LHCN-M2 (cell line): Measurements from ENCODE around the gene ACVR1B. TPM values are rescaled to one million over a fixed set of nuclear protein-coding genes. Genes with fewer than 3 reads are reported as not detected.

Experiments used
- DNase-seq: peaks from one replicate; pipeline ENCODE4 v3.0.0-alpha.2; 2012; ENCODE audit warnings: low read depth
- total RNA-seq: library from RNA; depleted of rRNA; stranded (reverse); fragments of >200 nt; gene quantifications from 2 replicates; pipeline ENCODE4 v1.2.3, GENCODE V29; 2014

ACVR1B gene
- total RNA-seq, 1 experiment from 2014 or later, result 11.0 TPM

DNA sequence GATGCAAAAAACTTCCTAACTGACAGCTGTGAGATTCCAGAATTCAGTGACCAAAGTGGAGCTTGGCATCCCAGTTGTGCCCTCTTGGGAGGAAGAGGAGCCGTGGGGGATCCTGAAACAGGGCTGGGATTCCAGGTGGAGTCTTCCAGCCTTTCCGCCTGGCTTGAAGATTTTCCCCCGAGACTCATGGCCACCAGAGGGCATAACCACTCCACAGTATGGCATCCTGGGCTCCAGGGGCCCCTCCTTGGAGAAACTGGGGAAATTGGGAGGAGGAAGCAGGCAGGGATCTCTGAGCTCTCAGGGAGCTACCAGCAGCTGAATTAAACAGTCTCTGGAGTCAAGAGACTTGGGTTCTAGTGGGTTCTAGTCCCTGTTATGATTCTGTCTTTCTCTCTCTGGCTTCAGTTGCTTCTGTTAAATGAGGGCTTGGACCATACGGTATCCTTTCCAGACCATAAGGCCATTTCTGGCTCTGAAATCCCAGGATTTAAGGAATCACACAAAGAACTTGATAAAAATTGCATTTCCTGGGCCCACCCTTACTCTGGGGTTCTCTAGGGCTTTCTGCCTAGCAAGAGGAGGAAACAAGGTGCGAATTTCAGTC is 52.6 kb downstream of the ACVR1B start:
- DNase-seq, result peak; percentile 49

DNA sequence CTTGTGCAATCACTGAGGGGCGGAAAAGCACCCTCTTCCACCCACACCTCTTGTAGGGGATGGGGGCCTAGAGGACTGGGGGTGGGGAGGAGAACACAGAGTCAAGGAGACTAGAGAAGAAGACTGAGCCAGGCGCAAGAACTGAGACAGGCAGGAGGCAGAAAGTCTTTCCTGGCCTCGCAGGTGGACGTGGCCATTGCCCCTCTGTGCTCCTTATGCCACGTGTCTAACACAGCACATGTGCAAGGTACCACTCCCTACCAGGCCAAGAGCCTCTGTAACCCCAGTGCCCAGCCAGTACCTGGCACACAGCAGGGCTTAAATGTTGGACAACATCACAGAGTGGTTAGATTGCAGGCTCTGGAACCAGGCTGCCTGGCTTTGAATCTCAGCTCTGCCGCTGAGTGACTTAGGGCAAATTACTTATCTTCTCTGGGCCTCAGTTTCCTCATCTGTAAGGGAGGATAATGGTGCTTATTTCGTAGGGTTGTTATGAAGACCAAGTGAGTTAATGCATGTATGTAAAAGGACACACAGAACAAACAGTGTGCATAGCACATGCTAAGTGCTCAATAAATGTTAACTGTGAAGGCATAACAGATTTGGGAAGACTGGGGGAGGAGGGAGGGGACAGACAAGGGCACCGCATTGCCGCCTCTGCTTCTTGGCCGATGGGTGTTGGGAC is 53.9 kb downstream of the ACVR1B start:
- DNase-seq, result no peak

DNA sequence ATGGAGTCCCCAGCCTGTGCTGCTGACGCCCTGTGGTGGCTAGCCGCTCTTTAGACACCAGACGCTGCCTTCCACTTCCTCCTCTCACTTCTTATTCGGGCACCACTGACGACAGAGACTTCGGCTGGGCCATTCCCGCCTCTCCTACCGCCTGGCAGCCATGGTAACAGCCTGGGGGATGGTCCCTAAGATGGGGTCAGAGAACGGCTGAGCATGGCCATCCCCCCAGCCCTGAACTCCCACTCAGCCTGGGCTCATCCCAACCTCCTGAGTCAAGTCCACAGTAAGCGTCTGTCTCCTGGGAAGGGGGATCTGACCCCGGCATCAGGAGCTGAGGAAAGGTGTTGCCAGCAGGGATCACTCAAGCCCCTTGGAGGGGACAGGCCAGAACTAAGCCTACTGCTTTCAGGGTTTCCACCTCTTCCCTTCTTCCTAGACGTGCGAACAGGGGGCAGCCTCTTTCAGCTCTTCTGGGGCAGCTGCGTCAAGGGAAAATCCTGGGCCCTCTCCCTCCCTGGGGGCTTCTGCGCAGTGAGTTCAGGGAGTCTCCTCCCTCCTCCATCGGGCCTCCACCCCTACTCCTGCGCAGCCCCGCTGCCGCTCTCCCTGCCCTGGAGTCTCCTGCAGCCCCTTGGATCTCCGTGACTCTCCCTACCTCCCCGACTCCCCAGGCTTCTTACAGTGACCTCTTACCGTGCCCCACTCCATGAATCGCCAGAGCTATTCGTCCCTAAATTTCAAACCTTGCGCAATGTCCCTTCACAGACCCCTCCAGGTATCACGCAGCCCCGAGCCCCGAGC is 54.6 kb downstream of the ACVR1B start:
- no peak for DNase-seq

DNA sequence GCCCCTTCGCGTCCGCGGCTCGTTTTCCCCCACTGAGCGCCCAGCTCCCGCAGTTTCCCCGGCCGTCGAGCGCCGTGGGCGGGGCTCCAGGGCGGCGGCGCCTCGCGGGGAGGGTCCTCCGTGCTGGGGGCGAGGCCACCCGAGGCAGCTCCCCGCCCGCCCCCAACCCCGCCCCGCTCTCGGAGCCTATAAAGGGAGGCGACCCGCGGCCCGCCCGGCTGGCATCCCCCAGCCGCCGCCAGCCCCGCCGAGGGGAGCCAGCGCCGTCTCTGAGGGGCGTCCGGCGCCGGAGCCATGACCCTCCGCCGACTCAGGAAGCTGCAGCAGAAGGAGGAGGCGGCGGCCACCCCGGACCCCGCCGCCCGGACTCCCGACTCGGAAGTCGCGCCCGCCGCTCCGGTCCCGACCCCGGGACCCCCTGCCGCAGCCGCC is 55.2 kb downstream of the ACVR1B start, which contains the start of gene TAMALIN:
TAMALIN (plus strand) TSS at position 221 of the 432 bp plus-strand sequence; CDS start at position 295, 74 bp downstream.
- peak; percentile 19 for DNase-seq

DNA sequence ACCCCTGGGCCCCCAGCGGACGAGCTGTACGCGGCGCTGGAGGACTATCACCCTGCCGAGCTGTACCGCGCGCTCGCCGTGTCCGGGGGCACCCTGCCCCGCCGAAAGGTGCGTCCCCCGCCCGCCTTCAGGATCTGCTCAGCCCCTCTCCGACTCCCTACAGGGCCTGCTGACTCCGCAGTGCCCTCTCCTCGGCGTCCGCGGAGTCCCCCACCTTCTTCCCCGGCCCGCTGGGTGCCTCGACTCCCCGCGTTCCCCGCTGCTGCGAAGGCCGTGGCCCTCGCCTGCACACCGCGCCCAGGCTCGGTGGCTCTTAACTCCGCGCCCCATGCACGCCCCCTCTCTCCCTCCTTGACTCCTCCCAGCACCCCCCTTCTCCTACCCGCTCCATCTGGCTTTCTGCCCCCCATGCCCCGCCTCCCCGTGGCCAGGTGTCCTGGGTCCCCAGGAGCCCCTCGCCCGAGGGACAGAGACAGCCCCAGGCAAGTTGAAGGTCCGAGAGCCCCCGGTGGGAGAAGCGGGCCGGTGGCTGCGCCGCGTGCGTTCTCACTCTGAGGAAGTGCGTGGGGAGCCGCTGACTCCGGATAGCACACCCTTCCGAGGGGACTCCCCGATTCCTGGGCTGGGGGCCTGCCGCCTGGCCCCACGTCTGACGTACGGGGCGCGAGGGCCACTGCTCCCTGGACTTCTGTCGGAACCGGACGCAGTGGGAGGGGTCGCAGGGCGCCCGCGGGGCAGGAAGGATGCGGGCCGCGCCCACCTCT is 55.8 kb downstream of the ACVR1B start:
- DNase-seq, result no peak

DNA sequence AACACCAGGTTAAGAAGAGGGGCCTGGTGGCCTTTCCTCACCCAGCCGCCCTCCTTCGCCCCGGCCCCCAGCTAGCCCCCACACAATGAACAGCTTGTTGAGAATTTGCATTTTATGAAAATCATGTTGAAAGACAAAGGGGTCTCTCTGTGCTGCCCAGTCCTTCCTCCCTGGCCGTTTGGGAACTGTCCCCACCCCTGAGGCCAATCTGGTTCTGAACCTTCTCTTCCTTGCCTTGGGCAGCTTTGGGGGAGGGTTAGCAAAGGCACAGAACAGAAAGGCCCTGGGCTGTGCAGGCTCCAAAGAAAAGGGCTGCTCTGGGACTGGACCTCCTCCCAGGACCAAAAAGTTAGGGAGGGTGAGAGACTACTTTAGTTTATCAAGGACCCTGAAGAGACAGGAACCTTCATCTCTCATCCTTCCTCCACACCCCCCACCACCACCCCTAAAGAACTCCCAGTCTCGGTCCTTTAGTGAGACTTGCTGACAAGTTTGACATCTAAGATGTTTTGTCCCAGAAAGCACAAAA is 56.5 kb downstream of the ACVR1B start:
- DNase-seq, result no peak

DNA sequence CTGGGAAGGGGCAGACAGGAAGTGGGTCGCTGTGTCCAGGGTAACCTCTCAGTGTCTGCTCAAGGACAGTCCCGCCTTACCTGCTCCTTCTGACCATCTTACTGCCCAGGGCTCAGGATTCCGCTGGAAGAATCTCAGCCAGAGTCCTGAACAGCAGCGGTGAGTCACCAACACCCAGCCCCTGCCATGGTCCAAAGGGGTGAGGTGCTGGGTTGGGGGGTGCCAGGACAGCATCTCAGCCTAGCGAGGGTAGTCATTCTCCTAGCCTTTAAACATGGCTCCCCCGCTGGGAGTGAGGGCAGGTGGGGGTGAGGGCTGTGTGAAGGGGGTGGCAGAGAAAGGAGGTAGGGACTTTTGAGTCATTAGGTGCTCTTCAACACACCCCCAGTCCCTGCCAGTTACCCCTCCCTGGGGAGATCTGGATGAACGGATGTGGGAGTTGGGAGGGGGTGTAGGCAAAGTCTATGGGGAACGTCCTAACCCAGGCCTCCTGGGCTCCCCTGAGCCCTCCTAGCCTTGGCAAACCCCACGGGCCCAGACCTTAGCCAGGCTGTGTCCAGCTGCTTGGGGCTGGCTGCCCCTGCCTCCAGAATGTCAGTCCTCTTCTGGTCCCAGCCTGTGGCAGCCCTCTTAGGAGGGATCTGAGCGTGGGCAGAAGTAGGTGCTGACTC is 57.7 kb downstream of the ACVR1B start:
- DNase-seq, result no peak

DNA sequence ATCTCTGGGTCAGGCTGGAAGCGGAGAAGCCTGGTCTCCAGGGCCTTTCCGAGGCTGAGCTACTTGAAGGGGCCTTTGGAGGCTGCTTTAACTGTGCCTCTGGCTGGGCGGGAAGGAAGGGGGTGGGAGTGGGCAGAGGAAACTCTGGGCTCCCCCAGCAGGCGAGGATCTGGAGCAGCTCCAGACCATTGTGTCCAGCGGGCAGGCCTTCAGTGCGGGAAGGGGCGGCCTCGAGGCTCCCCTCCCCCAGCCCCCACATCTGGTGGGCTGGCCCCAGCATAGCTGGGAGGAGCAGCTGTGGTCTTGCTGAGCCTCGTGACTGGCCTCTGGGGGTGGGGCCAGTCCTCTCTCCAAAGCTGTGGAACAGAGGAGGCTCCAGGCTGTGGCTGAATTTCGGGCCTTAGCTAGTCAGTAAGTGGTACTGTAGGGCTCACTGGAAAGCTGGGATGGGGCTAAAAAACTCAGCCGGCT is 58.7 kb downstream of the ACVR1B start:
- DNase-seq, result peak; percentile 73

DNA sequence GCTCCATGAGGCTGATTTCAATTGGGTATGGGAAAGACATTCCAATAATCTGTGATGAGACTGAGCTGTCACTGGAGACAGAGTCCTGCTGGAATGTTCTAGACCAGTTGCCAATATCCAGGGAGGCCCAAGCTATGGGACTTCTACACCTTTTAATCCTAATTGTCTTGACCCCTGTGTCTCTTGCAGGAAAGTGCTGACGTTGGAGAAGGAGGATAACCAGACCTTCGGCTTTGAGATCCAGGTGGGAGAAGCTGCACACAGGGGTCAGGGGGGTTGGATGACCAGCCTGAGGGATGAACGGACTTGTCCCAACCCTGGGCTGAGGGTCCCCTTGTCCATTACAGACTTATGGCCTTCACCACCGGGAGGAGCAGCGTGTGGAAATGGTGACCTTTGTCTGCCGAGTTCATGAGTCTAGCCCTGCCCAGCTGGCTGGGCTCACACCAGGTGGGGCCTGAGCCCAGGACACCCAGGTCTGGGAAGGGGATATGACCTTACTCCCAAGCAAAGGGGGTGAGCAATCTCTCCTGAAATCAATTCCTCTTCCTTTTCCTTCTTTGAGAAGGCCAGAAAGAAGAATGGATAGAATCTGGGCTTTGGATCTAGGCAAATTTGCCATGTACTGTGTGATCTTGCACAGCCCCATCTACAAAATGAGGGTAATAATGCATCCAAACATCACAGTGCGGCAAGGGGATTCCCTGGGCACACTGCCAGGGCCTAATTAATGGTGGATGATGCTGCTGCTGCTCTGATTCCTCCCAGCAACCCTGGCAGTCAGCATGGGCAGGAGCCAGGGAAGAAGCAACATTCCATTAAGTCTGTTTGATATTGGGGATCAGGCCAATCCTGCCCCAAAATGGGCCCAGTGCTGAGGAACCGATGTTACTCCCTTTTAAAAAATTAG is 59.4 kb downstream of the ACVR1B start:
- DNase-seq, result no peak

DNA sequence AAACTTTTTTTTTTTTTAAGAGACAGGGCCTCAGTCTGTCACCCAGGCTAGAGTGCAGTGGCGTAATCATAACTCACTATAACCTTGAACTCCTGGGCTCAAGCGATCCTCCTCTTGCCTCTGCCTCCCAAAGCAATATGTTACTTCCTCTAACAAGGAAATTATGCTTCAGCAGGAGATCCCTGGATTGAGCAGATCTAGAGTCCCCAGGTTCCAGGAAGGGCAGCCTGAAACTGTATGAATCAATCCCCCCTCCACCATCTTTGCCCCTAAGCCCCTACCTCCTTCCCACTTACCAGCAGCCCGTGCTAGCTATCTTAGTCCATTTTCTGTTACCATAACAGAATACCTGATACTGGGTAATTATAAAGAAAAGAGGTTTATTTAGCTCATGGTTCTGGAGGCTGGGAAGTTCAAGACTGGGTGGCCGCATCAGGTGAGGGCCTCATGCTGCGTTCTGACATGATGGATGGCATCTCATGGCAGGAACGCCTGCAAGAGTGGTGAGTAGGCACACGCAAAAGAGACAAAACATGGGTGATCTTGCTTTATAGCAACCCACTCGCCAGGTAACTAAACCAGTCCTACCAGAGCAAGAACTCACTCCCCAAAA is 60.2 kb downstream of the ACVR1B start:
- DNase-seq, result no peak

DNA sequence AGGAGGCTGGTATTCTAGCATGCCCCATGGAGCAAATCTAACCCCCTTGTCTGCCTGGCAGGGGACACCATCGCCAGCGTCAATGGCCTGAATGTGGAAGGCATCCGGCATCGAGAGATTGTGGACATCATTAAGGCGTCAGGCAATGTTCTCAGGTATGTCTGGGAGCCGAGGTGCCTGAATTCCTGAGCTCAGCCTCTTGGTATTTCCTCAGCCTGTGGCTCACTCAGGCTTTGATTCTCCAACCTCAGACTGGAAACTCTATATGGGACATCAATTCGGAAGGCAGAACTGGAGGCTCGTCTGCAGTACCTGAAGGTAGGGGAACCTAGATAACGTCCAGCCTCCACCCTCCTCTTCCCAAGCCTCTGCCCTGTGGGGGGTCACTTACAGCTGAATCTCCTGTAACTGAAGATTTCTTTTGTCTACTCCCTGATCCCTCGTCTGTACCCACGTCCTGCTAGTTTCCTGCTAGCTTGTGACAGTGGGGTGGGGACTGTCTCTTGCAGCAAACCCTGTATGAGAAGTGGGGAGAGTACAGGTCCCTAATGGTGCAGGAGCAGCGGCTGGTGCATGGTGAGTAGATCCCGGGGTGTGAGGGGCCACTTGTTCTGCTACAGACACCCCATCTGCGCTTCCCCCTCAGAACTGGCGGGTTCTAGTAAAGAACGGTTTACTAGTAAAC is 62.3 kb downstream of the ACVR1B start:
- DNase-seq, result no peak

DNA sequence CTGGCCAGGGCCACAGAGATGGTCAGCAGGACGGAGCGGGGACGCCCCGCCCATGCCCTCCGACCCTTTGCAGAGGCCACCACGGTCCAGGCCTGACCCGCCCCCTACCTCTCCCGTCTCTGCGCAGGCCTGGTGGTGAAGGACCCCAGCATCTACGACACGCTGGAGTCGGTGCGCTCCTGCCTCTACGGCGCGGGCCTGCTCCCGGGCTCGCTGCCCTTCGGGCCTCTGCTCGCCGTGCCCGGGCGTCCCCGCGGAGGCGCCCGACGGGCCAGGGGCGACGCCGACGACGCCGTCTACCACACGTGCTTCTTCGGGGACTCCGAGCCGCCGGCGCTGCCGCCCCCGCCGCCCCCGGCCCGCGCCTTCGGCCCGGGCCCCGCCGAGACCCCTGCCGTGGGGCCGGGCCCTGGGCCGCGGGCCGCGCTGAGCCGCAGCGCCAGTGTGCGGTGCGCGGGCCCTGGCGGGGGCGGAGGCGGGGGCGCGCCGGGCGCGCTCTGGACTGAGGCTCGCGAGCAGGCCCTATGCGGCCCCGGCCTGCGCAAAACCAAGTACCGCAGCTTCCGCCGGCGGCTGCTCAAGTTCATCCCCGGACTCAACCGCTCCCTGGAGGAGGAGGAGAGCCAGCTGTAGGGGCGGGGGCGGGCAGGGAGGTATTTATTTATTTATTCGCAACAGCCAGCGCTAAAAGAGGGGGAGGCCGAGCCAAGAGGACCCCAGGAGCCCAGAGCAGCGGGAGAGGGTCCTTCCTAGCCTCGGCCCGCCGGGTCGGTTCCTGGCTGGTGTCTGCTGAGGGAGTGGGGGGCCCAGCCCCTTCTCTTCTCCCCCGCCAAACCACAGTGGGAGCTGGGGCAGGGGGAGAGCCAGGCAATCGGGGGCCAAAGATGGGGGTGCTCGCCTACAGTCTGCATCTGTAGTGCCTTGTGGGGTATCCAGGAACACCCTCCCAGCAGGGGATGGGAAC is 63.4 kb downstream of the ACVR1B start:
- no peak for DNase-seq

DNA sequence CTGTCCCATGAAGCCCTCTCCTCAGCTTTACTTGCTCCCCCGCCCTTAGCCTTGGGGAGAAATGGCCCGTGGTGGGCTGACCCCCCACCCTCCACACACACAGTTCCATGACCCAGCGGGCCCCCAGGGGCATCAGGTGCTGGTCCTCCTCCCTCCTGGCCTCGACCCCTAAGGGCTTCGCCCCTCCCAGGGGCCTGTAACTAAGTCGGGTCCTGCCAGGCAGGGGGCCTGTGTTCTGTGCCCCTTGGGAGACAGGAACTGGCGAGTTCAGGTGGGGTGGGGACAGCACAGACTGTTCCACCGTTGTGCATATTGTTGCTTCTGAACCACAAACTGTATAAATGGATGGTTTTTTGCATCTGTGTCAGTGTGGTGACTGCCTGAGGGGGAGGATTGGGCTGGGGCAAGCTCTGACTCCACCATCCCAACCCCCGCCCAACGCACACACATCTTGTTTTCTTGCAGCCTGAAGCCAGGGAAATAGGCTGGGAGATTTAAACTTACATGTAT is 64.1 kb downstream of the ACVR1B start:
- DNase-seq, result no peak

DNA sequence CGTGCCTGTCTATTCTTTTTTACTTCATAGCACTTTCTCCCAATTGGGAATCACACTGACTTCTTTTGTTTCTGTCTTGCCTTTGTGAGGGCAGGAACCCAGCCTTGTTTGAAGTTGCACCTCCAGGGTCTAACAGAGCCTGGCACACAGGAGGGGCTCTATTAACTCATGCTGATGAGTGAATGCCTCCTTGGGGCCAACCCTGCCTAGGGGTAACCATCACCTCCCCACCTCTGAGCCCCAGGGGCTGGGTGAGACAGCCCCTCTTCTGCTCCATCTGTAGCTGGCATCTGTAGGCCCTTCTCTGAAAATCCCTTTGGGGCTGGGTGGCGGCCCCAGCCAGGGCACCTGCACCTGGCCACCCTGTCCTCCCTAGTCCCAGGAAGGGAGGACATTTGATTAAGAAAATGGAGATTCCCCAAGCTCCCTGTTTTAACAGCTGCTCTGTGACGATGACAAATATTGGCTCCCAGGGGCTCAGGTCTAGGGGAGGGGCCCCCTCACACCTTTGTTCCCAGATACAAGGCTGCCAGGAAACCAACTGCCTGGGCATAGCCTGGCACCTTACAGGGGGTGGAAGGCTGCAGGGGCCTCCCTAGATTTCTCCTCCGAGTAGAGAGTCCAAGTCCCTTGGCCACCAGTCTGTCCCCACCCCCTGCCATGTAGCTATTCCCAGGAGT is 67.1 kb downstream of the ACVR1B start:
- DNase-seq, result no peak

DNA sequence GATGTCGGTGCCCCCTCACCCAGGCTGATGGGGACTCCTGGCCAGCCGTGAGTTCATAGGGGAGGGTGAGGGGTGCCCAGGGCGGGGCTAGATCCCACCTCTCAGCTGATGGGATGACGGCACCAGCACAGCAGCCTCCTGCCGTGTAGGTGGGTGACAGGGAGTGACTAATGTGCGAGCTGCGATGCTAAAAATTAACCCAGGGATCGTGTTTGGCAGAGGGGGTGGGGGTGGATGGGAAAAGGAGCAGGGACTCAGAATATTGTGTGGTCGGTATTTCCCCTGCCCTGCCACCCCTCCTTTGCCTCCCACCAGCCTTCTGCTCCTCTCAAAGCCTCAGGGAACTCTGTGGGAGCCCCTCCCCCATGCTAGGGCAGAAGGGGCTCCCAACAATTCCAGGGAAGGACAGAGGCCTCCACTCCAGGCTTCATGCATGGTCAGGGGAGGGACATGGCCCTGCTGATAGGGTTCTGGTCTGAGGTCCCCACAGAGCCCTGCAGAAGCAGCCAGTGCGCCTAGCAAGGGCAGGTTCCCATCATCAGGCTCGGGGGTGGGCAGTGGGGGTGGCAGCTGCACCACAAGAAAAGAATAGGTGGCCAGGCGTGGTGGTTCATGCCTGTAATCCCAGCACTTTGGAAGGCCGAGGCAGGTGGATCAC is 67.7 kb downstream of the ACVR1B start:
- no peak for DNase-seq
